ENCODE data around the gene ENPP6. TPM values are rescaled to one million over a fixed set of nuclear protein-coding genes. Genes with fewer than 3 reads are reported as not detected.

The ENPP6 gene
- total RNA-seq, 1 experiment from 2014 or later, result not detected

GRCh38 chr4:184103527-184104264, 114.0 kb downstream of the ENPP6 start:
- ChIA-PET CTCF (interaction anchor here (1.1 kb wide), 1 partner anchor 262 kb away, joined by 5 read pairs; no protein-coding TSS in a partner anchor), POLR2A (no interaction called here)

DNA sequence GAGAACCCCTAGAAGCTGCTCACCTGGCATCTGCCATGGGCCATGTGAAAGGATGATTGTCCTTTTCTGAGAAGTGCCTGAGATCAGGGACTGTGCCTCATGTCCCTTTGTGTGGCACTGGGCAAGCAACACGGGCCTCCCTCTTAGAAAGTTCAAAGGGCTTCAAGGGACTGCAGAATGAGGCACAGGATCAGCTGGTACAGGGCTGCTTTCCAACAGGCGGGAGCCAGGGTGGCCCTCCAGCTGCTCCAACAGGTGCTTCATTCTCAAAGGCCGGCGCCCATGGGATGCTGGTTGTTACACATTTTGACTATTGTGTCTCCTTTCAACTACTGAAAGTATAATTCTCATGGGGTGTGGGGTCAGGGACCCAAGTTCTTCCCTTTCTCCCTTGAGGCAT, 114.7 kb downstream of the ENPP6 start:
- H3K4me1 Mint-ChIP-seq (ENCODE audit: insufficient read depth, unreplicated experiment), result no peaks in the 10 kb centered on the region
- intact Hi-C loops (cut with micrococcal nuclease), result loop anchor here (5.0 kb wide), 1 partner anchor 64 kb away; no protein-coding TSS in a partner anchor
- no peak for DNase-seq (ENCODE audit: unreplicated experiment)
- H3K4me3 Mint-ChIP-seq (ENCODE audit: unreplicated experiment), result no peak overlapping the region
- no peak overlapping the region for H3K27ac Mint-ChIP-seq (ENCODE audit: low read depth, unreplicated experiment)
- TF ChIP-seq, protein P1, sequence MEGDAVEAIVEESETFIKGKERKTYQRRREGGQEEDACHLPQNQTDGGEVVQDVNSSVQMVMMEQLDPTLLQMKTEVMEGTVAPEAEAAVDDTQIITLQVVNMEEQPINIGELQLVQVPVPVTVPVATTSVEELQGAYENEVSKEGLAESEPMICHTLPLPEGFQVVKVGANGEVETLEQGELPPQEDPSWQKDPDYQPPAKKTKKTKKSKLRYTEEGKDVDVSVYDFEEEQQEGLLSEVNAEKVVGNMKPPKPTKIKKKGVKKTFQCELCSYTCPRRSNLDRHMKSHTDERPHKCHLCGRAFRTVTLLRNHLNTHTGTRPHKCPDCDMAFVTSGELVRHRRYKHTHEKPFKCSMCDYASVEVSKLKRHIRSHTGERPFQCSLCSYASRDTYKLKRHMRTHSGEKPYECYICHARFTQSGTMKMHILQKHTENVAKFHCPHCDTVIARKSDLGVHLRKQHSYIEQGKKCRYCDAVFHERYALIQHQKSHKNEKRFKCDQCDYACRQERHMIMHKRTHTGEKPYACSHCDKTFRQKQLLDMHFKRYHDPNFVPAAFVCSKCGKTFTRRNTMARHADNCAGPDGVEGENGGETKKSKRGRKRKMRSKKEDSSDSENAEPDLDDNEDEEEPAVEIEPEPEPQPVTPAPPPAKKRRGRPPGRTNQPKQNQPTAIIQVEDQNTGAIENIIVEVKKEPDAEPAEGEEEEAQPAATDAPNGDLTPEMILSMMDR (IDR thresholded peaks at IDR 0.05; ENCODE audit: unreplicated experiment), result no peak
- ChIA-PET CTCF (interaction anchor here (1.1 kb wide), 1 partner anchor 262 kb away, joined by 5 read pairs; no protein-coding TSS in a partner anchor), POLR2A (no interaction called here)
- H3K9me3 Mint-ChIP-seq (ENCODE audit: unreplicated experiment), result peaks cover 6% of the 10 kb centered on the region
- H3K36me3 Mint-ChIP-seq (ENCODE audit: insufficient read depth, unreplicated experiment), result peaks cover under 1% of the 10 kb centered on the region
- H3K27me3 Mint-ChIP-seq (ENCODE audit: insufficient read depth, unreplicated experiment), result peaks cover 8% of the 10 kb centered on the region
- BruUV-seq (replicated peaks), result no TSS peak

More at GRCh38 chr4:184103527-184104264, 114.0 kb downstream of the ENPP6 start:
- Mint-ChIP-seq H3K9me3 (ENCODE audit: unreplicated experiment) (peaks cover 6% of the 10 kb centered on the region), H3K36me3 (ENCODE audit: insufficient read depth, unreplicated experiment) (peaks cover 4% of the 10 kb centered on the region), H3K4me1 (ENCODE audit: insufficient read depth, unreplicated experiment) (no peaks in the 10 kb centered on the region), H3K27me3 (ENCODE audit: insufficient read depth, unreplicated experiment) (peaks cover 8% of the 10 kb centered on the region), H3K27ac (ENCODE audit: low read depth, unreplicated experiment) (no peak overlapping the region), H3K4me3 (ENCODE audit: unreplicated experiment) (no peak overlapping the region)
- TF ChIP-seq, protein P1 (IDR thresholded peaks at IDR 0.05; ENCODE audit: unreplicated experiment), result no peak
- BruUV-seq (replicated peaks), result no TSS peak
- no peak for DNase-seq (ENCODE audit: unreplicated experiment)
- intact Hi-C loops (cut with micrococcal nuclease), result loop anchor here (5.0 kb wide), 1 partner anchor 64 kb away; no protein-coding TSS in a partner anchor

DNA sequence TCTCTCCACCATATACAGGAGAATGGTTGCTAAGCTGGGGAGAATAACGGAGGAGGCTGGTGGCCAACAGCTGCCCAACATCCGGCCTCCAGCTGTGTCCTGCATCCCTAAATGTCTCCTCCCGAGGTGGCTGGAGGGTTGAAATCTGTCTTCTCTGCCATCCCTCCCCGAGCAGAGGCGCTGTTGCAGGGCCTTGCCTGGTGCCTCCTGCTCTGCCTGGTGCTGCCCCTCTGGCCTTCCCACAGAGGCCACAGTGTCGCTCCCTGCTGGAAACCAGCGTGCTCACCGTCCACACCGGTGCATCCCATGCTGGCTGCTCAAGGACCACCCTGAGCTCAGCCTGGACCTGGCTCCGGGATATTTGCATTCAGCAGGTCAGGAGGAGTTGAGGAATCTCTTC, 115.2 kb downstream of the ENPP6 start:
- Mint-ChIP-seq H3K36me3 (ENCODE audit: insufficient read depth, unreplicated experiment) (no peaks in the 10 kb centered on the region), H3K4me1 (ENCODE audit: insufficient read depth, unreplicated experiment) (no peaks in the 10 kb centered on the region), H3K27ac (ENCODE audit: low read depth, unreplicated experiment) (no peak overlapping the region), H3K27me3 (ENCODE audit: insufficient read depth, unreplicated experiment) (peaks cover 8% of the 10 kb centered on the region), H3K9me3 (ENCODE audit: unreplicated experiment) (peaks cover 6% of the 10 kb centered on the region), H3K4me3 (ENCODE audit: unreplicated experiment) (no peak overlapping the region)
- no TSS peak for BruUV-seq (replicated peaks)
- TF ChIP-seq, protein P1 (IDR thresholded peaks at IDR 0.05; ENCODE audit: unreplicated experiment), result no peak
- CTCF ChIA-PET, result interaction anchor here (1.1 kb wide), 1 partner anchor 261 kb away, joined by 5 read pairs; no protein-coding TSS in a partner anchor
- POLR2A ChIA-PET, result no interaction called here
- no peak for DNase-seq (ENCODE audit: unreplicated experiment)
- intact Hi-C loops (cut with micrococcal nuclease), result loop anchor here (5.0 kb wide), 1 partner anchor 65 kb away; no protein-coding TSS in a partner anchor

- TF ChIP-seq, protein P1 (IDR thresholded peaks at IDR 0.05; ENCODE audit: unreplicated experiment), result no peak
- Mint-ChIP-seq H3K9me3 (ENCODE audit: unreplicated experiment) (peaks cover 6% of the 10 kb centered on the region), H3K27ac (ENCODE audit: low read depth, unreplicated experiment) (no peak overlapping the region), H3K4me1 (ENCODE audit: insufficient read depth, unreplicated experiment) (no peaks in the 10 kb centered on the region), H3K4me3 (ENCODE audit: unreplicated experiment) (no peak overlapping the region), H3K36me3 (ENCODE audit: insufficient read depth, unreplicated experiment) (no peaks in the 10 kb centered on the region), H3K27me3 (ENCODE audit: insufficient read depth, unreplicated experiment) (peaks cover 6% of the 10 kb centered on the region)
- intact Hi-C loops (cut with micrococcal nuclease), result loop anchor here (5.0 kb wide), 1 partner anchor 66 kb away; no protein-coding TSS in a partner anchor
- BruUV-seq (replicated peaks), result no TSS peak
- CTCF ChIA-PET, result interaction anchor here (0.7 to 5.6 kb wide), 2 partner anchors 260 to 582 kb away, joined by 4 to 52 read pairs; no protein-coding TSS in a partner anchor
- POLR2A ChIA-PET, result no interaction called here
- DNase-seq (ENCODE audit: unreplicated experiment), result no peak
These were observed 116.0 kb downstream of the ENPP6 start for GRCh38 chr4:184101711-184102110.

Measured in MCF 10A (cell line).